Activated CD4-positive, alpha-beta T cell treated with anti-CD3 and anti-CD28 coated beads, Interleukin-2, amount 10 ng/mL, durations not matched to agents 24 days and 14 days (primary cell): ENCODE results near the gene C10orf90. TPM values are rescaled to one million over a fixed set of nuclear protein-coding genes. Genes with fewer than 3 reads are reported as not detected.

ENCODE experiments used
- DNase-seq: peaks from one replicate; pipeline ENCODE4 v3.0.0; 2022
- H3K27ac Mint-ChIP-seq: one replicate; pipeline ENCODE4 v1.8.0; 2022; ENCODE audit warnings: mild to moderate bottlenecking, mixed read lengths
- H3K27me3 Mint-ChIP-seq: one replicate; pipeline ENCODE4 v1.8.0; 2022; ENCODE audit warnings: mixed read lengths
- H3K36me3 Mint-ChIP-seq: one replicate; pipeline ENCODE4 v1.8.0; 2022; ENCODE audit warnings: low read depth, mild to moderate bottlenecking, mixed read lengths
- H3K4me1 Mint-ChIP-seq: one replicate; pipeline ENCODE4 v1.8.0; 2021; ENCODE audit warnings: mixed read lengths
- H3K4me3 Mint-ChIP-seq: one replicate; pipeline ENCODE4 v1.8.0; 2022; ENCODE audit warnings: mild to moderate bottlenecking, moderate library complexity, mixed read lengths
- H3K9me3 Mint-ChIP-seq: one replicate; pipeline ENCODE4 v1.8.0; 2021; ENCODE audit warnings: mixed read lengths
- intact Hi-C: fragments of 100-400 bp; cut with micrococcal nuclease; formaldehyde crosslinking; loops from one replicate; pipeline ENCODE4 v1.15.1; 2023
- total RNA-seq: library from RNA; stranded (reverse); gene quantifications from 2 replicates; pipeline ENCODE4 v1.2.3, GENCODE V29; 2022

Gene C10orf90
- total RNA-seq, 1 donor from 2014 or later = not detected

- Mint-ChIP-seq H3K27ac (no peak overlapping the region), H3K9me3 (no peaks in the 10 kb centered on the region), H3K36me3 (no peaks in the 10 kb centered on the region), H3K4me1 (no peaks in the 10 kb centered on the region), H3K27me3 (no peaks in the 10 kb centered on the region), H3K4me3 (no peak overlapping the region)
- no peak for DNase-seq
- intact Hi-C loops = no loop called here
These were observed 150.5 kb downstream of the C10orf90 start for GRCh38 chr10:126519992-126520391.

- Mint-ChIP-seq H3K9me3 (no peaks in the 10 kb centered on the region), H3K36me3 (no peaks in the 10 kb centered on the region), H3K4me1 (no peaks in the 10 kb centered on the region), H3K4me3 (no peak overlapping the region), H3K27me3 (no peaks in the 10 kb centered on the region), H3K27ac (no peak overlapping the region)
- DNase-seq = no peak
- intact Hi-C loops = no loop called here
These were observed 151.3 kb downstream of the C10orf90 start for GRCh38 chr10:126519185-126519584.

GRCh38 chr10:126518218-126519080, 152.0 kb downstream of the C10orf90 start:
- intact Hi-C loops = no loop called here
- Mint-ChIP-seq H3K9me3 (no peaks in the 10 kb centered on the region), H3K36me3 (no peaks in the 10 kb centered on the region), H3K4me1 (no peaks in the 10 kb centered on the region), H3K27ac (no peak overlapping the region), H3K4me3 (no peak overlapping the region), H3K27me3 (no peaks in the 10 kb centered on the region)
- DNase-seq = no peak

GRCh38 chr10:126516515-126516914, 154.0 kb downstream of the C10orf90 start:
- Mint-ChIP-seq H3K27me3 (no peaks in the 10 kb centered on the region), H3K4me3 (no peak overlapping the region), H3K36me3 (no peaks in the 10 kb centered on the region), H3K27ac (no peak overlapping the region), H3K9me3 (no peaks in the 10 kb centered on the region), H3K4me1 (no peaks in the 10 kb centered on the region)
- intact Hi-C loops = no loop called here
- no peak for DNase-seq

GRCh38 chr10:126511917-126512479, 158.5 kb downstream of the C10orf90 start:
- intact Hi-C loops = no loop called here
- H3K9me3 Mint-ChIP-seq = no peaks in the 10 kb centered on the region

GRCh38 chr10:126509182-126509581, 161.3 kb downstream of the C10orf90 start:
- H3K4me1 Mint-ChIP-seq = no peaks in the 10 kb centered on the region
- no peaks in the 10 kb centered on the region for H3K36me3 Mint-ChIP-seq
- no peak overlapping the region for H3K27ac Mint-ChIP-seq
- H3K9me3 Mint-ChIP-seq = no peaks in the 10 kb centered on the region
- no peaks in the 10 kb centered on the region for H3K27me3 Mint-ChIP-seq
- intact Hi-C loops = no loop called here
- no peak for DNase-seq
- H3K4me3 Mint-ChIP-seq = no peak overlapping the region

More at GRCh38 chr10:126511917-126512479, 158.5 kb downstream of the C10orf90 start:
- Mint-ChIP-seq H3K27ac (no peak overlapping the region), H3K4me1 (no peaks in the 10 kb centered on the region), H3K4me3 (no peak overlapping the region), H3K27me3 (no peaks in the 10 kb centered on the region), H3K36me3 (no peaks in the 10 kb centered on the region)
- no peak for DNase-seq

- Mint-ChIP-seq H3K36me3 (no peaks in the 10 kb centered on the region), H3K9me3 (no peaks in the 10 kb centered on the region), H3K27me3 (no peaks in the 10 kb centered on the region), H3K4me3 (no peak overlapping the region), H3K27ac (no peak overlapping the region), H3K4me1 (no peaks in the 10 kb centered on the region)
- DNase-seq = no peak
- intact Hi-C loops = no loop called here
These were observed 161.9 kb downstream of the C10orf90 start for GRCh38 chr10:126508535-126509040.

- intact Hi-C loops = loop anchor here (2.0 kb wide), 1 partner anchor 522 kb away; no protein-coding TSS in a partner anchor
- Mint-ChIP-seq H3K4me1 (no peaks in the 10 kb centered on the region), H3K36me3 (no peaks in the 10 kb centered on the region), H3K27me3 (no peaks in the 10 kb centered on the region), H3K4me3 (no peak overlapping the region), H3K9me3 (no peaks in the 10 kb centered on the region), H3K27ac (no peak overlapping the region)
- no peak for DNase-seq
These were observed 165.8 kb downstream of the C10orf90 start for GRCh38 chr10:126504761-126505112.

GRCh38 chr10:126504063-126504760, 166.3 kb downstream of the C10orf90 start:
- Mint-ChIP-seq H3K9me3 (no peaks in the 10 kb centered on the region), H3K4me1 (no peaks in the 10 kb centered on the region), H3K27ac (no peak overlapping the region), H3K36me3 (no peaks in the 10 kb centered on the region), H3K27me3 (no peaks in the 10 kb centered on the region), H3K4me3 (no peak overlapping the region)
- intact Hi-C loops = loop anchor here (2.0 kb wide), 1 partner anchor 521 kb away; no protein-coding TSS in a partner anchor
- DNase-seq = peak; percentile 56

- no peaks in the 10 kb centered on the region for H3K4me1 Mint-ChIP-seq
- H3K9me3 Mint-ChIP-seq = no peaks in the 10 kb centered on the region
- intact Hi-C loops = loop anchor here (2.0 kb wide), 1 partner anchor 521 kb away; no protein-coding TSS in a partner anchor
- H3K27me3 Mint-ChIP-seq = no peaks in the 10 kb centered on the region
- no peak overlapping the region for H3K4me3 Mint-ChIP-seq
- no peak for DNase-seq
- no peaks in the 10 kb centered on the region for H3K36me3 Mint-ChIP-seq
- no peak overlapping the region for H3K27ac Mint-ChIP-seq
These were observed 167.0 kb downstream of the C10orf90 start for GRCh38 chr10:126503392-126504062.

- H3K36me3 Mint-ChIP-seq = no peaks in the 10 kb centered on the region
These were observed 168.1 kb downstream of the C10orf90 start for GRCh38 chr10:126502441-126502840.

GRCh38 chr10:126501828-126502227, 168.7 kb downstream of the C10orf90 start:
- Mint-ChIP-seq H3K27ac (no peak overlapping the region), H3K4me3 (no peak overlapping the region), H3K27me3 (no peaks in the 10 kb centered on the region), H3K9me3 (no peaks in the 10 kb centered on the region), H3K4me1 (no peaks in the 10 kb centered on the region), H3K36me3 (no peaks in the 10 kb centered on the region)
- intact Hi-C loops = no loop called here
- DNase-seq = no peak

More at GRCh38 chr10:126502441-126502840, 168.1 kb downstream of the C10orf90 start:
- Mint-ChIP-seq H3K4me1 (no peaks in the 10 kb centered on the region), H3K9me3 (no peaks in the 10 kb centered on the region), H3K27me3 (no peaks in the 10 kb centered on the region), H3K4me3 (no peak overlapping the region), H3K27ac (no peak overlapping the region)
- intact Hi-C loops = no loop called here
- DNase-seq = no peak

- no peaks in the 10 kb centered on the region for H3K9me3 Mint-ChIP-seq
- no peak for DNase-seq
- no peak overlapping the region for H3K4me3 Mint-ChIP-seq
- no peak overlapping the region for H3K27ac Mint-ChIP-seq
- H3K36me3 Mint-ChIP-seq = no peaks in the 10 kb centered on the region
- no peaks in the 10 kb centered on the region for H3K4me1 Mint-ChIP-seq
- H3K27me3 Mint-ChIP-seq = no peaks in the 10 kb centered on the region
- intact Hi-C loops = no loop called here
These were observed 169.6 kb downstream of the C10orf90 start for GRCh38 chr10:126500866-126501265.
